ENCODE data around the gene AP5Z1. TPM values are rescaled to one million over a fixed set of nuclear protein-coding genes. Genes with fewer than 3 reads are reported as not detected.

Gene AP5Z1
- total RNA-seq, 4 donors from 2014 or later, result 13.0 to 33.9 (median 26.8) TPM

- ATAC-seq, result no peak
- WGBS, 2 donors (ENCODE audit: low coverage in 1 of 2), result 80 to 89% methylated on average over 14 of the region's 17 CpGs
- no peaks in the 10 kb centered on the region for H3K9me3 ChIP-seq
- H3K4me3 ChIP-seq, result no peak overlapping the region
- TF ChIP-seq POLR2AphosphoS5 (IDR thresholded peaks at IDR 0.05) (no peak), CTCF (IDR thresholded peaks at IDR 0.05) (no peak), POLR2A (IDR thresholded peaks at IDR 0.05) (no peak), EP300 (IDR thresholded peaks at IDR 0.05) (no peak)
- no peaks in the 10 kb centered on the region for H3K27me3 ChIP-seq
- peaks cover 0 to 2% (median 0%) of the 10 kb centered on the region in 3 donors for H3K4me1 ChIP-seq
- peaks cover 0 to 29% of the 10 kb centered on the region in 2 donors for H3K36me3 ChIP-seq
- H3K27ac ChIP-seq, result no peak overlapping the region
Measured at GRCh38 chr7:4831723-4832495, 56.5 kb downstream of the AP5Z1 start.

GRCh38 chr7:4832711-4833110 is 57.3 kb downstream of the AP5Z1 start:
- Histone ChIP-seq H3K4me1 (peaks cover 0 to 6% (median 0%) of the 10 kb centered on the region in 3 donors), H3K27me3 (no peaks in the 10 kb centered on the region), H3K27ac (no peak overlapping the region), H3K9me3 (no peaks in the 10 kb centered on the region), H3K4me3 (no peak overlapping the region), H3K36me3 (peaks cover 0 to 29% of the 10 kb centered on the region in 2 donors)
- ATAC-seq, result no peak
- WGBS, 2 donors (ENCODE audit: low coverage in 1 of 2), result 91 to 96% methylated on average over 5 to 14 of the region's 16 CpGs
- TF ChIP-seq CTCF (IDR thresholded peaks at IDR 0.05), result no peak

GRCh38 chr7:4833176-4833575 is 57.8 kb downstream of the AP5Z1 start:
- H3K36me3 ChIP-seq, result peaks cover 0 to 29% of the 10 kb centered on the region in 2 donors
- no peak overlapping the region for H3K27ac ChIP-seq
- no peaks in the 10 kb centered on the region for H3K9me3 ChIP-seq
- ATAC-seq, result no peak
- no peak overlapping the region for H3K4me3 ChIP-seq
- WGBS, 2 donors (ENCODE audit: low coverage in 1 of 2), result 87 to 89% methylated on average over 6 to 10 of the region's 17 CpGs
- no peak for TF ChIP-seq POLR2A (IDR thresholded peaks at IDR 0.05)
- no peak for TF ChIP-seq EP300 (IDR thresholded peaks at IDR 0.05)
- no peak for TF ChIP-seq CTCF (IDR thresholded peaks at IDR 0.05)
- TF ChIP-seq POLR2AphosphoS5 (IDR thresholded peaks at IDR 0.05), result no peak
- H3K27me3 ChIP-seq, result no peaks in the 10 kb centered on the region
- peaks cover 0 to 6% (median 0%) of the 10 kb centered on the region in 3 donors for H3K4me1 ChIP-seq

- Histone ChIP-seq H3K4me3 (no peak overlapping the region), H3K27me3 (no peaks in the 10 kb centered on the region), H3K4me1 (peaks cover 0 to 6% (median 0%) of the 10 kb centered on the region in 3 donors), H3K9me3 (no peaks in the 10 kb centered on the region), H3K36me3 (peaks cover 0 to 29% of the 10 kb centered on the region in 2 donors), H3K27ac (no peak overlapping the region)
- 98% methylated on average over 8 of the region's 36 CpGs; no CpG with 5 or more reads in 1 of the 2 donors for whole genome bisulfite sequencing, 2 donors (ENCODE audit: low coverage in 1 of 2)
- TF ChIP-seq CTCF (IDR thresholded peaks at IDR 0.05), result no peak
- no peak for TF ChIP-seq EP300 (IDR thresholded peaks at IDR 0.05)
- TF ChIP-seq POLR2AphosphoS5 (IDR thresholded peaks at IDR 0.05), result no peak
- TF ChIP-seq POLR2A (IDR thresholded peaks at IDR 0.05), result no peak
- ATAC-seq, result no peak
Measured at GRCh38 chr7:4833691-4834600, 58.5 kb downstream of the AP5Z1 start.

Measured in gastroesophageal sphincter (tissue), 4 donors.